HUDEP-2 (cell line): ENCODE results near the gene ABCA2.
"Not testable (repeated sequence)": the region's sequence is repeated elsewhere in the genome, so short reads cannot be mapped to it uniquely, and the experiment has no call there.

Source experiments
- DNase-seq, 76 experiments: peaks; one replicate each; lab custom pipeline; 2025; ENCODE audit not compliant: unreplicated experiment in 76 of 76; lab: John Stamatoyannopoulos, UW

ABCA2 gene

DNA sequence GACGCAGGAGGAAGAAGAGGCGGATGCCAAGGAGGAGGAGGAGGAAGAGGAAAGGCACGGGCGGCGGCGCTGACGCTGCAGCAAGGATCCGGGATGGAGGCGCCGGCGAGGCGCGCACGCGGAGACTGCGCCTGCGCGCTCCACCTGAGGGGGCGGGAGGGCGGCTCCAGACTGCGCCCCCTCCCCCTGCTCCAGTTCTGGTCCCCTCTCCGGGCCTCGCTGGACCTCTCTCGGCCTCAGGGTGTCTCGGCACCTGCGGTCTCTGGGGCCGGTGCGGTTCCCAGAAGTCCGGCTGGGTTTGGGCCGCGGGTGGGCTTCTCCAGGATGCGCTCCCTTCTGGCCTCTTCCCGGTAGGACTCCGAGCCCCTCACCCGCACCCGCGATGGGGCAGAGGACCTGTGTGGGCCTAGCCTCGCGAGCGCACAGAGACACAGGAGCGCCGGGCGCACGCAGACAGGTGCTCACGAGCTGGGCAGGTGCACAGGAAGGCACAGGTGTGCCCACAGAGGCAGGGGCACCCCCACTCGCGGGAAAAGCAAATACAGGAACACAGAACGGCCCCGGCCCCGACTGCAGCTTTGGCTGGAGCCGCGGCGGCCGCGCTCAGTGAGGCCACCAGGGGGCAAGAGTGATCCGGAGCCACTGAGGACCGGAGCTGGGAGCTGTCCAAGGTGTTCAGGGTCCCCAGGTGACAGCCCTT, 18.2 kb upstream of the ABCA2 start, which contains the start of gene NPDC1:
NPDC1 (minus strand) TSS at position 90 of the 700 bp plus-strand sequence. CDS start 188 bp downstream, outside the sequence.
- DNase-seq, result peak in 58 of 76 experiments; percentile 8 to 81 (median 53)

DNA sequence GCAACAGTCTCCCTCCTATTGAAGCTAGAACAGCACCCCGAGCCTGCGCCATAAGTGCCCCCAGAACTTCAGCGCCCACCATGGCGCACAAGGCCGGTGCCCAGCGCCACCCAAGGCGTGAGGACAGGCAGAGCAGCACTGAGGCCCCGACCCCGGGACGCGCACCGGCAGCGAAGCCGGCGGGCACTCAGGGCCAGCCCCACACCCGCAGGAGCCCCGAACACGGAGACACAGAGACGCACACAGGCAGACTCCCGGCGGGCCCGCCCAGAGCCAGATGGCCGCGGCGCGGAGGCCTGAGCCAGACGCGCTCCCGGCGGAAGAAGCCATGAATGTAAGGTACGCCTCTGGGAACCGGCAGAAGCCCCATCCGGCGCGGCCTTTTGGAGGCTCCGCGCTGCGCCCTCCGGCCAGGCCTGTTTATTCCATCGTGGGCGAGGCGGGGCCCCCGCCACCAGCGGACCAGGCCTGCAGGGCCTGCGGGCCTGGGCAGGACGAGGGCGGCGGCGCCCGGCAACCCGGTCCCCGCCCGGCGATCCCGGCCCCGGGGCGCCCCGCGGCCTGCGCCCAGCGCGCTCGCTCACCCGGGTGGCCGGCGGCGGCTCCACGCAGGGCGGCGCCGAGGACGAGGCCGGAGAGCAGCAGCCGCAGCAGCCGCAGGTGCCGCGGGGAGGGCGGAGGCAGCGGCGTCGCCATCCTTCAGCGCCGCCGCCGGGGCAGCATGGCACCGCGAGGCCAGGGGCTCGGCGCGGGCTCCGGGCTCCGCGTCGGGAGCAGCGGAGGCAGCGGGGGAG, 17.5 kb upstream of the ABCA2 start:
- DNase-seq, result no peak

DNA sequence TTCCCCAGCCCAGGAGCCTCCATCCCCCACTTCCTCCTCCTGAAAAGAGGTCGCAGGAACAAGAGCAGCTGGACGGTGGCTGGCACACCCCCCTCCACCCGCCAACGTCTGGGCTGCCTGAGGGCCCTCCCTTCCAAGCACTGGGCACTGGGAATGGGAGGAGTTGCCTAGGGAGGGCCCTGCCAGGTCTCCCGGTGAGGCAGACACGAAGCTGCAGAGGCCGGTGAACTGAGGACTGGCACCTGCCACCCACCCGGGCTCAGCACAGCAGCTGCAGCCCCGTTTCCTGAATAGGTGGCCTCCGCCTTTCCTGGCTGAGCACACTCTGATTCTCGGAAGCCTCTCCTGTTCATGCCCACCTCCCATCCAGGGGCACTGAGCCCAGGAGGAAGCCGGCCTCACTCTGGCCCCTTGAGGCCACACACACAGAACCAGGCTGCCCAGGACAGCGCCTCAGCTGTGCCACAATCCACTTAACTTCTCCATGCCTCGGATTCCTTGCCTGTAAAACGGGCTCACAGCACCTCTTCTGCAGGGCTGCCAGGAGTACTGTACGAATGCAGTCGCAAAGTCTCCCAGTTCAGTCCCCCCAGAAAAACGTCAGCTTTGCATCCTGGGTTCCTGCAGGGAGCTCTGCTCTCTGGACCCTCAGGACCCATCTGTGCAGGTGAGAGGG, 16.6 kb upstream of the ABCA2 start:
- DNase-seq, result no peak

DNA sequence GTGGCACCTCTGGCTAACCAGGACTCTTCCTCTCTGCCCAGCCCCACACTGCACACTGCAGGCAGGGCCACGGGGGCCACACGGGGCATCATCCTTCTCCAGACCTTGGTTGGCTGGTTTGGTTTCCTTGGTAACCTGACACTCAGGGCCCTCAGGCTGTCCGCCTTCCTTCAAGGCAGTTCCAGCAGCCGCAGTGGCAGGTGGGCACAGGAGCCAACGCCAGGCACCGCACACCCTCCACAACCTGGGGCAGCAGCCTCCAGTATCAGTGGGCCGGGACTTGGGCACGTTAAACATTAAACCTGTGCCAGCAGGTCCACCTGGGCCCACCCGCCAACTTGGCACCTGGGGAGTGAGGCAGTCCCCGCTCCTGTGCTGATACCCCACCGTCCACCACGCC, 16.0 kb upstream of the ABCA2 start:
- DNase-seq, result no peak

DNA sequence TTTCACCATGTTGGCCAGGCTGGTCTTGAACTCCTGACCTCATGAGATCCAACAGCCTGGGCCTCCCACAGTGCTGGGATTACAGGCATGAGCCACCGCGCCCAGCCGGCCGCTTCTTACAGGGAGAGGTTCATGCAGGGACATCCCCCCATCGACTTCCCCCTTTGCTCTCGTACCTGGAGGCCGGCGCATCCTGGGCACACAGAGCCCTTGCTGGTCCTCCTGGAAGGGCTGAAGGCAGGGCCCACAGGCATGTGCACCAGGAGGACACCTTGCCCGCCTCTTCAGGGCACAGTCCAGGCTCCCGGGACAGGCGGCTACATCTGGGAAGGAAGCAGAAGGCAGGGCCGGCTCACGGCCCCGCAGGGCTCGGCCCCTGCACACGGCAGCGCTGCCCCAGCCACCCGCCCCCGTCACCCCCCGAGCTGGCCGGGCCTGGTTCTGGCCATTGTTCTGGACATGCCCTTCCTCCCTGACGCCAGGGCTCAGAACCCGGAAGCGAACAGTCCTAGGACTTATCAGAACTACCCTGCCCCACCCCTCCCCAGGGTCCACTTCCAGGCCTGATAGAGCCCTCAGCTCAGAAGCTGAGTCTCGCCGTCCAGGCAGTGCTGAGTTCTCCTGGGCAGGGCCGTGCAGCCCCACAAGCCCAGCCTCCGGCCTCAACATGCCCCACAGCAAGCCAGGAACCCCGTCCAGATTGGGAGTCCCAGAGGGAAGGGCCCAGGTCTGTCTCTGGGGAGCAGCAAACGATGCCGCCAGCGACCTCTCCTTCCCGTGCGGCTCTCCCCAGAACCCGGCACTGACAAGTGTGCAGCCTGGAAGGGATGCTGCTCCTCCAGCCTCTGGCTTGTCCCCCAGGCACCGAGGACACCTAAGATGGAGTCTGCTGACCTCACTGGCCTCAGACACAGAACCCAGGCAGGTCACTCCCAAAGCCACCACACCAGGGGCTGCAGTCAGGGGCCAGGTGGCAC, 15.0 kb upstream of the ABCA2 start:
- DNase-seq, result no peak

DNA sequence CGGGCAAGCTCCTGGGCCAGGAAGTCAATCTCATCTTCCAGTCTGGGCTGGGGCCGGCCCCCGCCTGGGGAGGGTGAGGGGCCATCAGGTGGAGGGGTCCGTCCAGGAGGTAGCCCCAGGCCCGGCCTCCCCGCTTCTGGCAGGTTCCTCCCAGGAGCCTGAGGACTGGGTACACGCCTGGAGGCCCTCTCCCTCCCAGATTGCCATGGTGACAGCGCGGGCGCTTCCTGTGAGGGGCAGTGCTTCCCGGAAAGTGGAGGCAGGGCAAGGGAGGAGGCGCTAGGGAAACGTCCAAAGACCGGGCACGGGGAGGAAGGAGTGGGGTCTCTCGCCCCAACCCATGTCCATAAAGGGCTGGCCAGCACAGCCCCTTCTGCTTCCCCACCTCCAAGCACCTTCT, 13.1 kb upstream of the ABCA2 start:
- no peak for DNase-seq

DNA sequence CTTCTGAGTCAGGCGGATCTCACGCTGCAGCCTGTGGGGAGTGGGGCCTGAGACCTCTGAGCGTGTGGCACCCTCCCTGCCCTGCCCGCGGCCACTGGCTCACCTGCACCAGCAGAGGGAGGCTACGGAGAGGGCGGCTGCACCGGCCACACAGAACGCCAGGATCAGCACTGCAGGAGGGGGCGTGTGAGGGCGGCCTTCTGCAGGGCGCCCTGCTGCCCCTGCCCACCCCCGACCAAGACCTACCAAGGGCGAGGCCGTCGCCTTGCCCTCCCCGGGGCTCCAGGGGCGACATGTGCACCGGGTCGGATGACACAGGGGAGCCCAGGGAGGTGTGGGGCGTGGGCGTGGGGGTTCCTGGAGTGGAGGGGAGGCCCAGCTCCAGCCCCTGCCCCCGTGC, 12.5 kb upstream of the ABCA2 start:
- no peak for DNase-seq

DNA sequence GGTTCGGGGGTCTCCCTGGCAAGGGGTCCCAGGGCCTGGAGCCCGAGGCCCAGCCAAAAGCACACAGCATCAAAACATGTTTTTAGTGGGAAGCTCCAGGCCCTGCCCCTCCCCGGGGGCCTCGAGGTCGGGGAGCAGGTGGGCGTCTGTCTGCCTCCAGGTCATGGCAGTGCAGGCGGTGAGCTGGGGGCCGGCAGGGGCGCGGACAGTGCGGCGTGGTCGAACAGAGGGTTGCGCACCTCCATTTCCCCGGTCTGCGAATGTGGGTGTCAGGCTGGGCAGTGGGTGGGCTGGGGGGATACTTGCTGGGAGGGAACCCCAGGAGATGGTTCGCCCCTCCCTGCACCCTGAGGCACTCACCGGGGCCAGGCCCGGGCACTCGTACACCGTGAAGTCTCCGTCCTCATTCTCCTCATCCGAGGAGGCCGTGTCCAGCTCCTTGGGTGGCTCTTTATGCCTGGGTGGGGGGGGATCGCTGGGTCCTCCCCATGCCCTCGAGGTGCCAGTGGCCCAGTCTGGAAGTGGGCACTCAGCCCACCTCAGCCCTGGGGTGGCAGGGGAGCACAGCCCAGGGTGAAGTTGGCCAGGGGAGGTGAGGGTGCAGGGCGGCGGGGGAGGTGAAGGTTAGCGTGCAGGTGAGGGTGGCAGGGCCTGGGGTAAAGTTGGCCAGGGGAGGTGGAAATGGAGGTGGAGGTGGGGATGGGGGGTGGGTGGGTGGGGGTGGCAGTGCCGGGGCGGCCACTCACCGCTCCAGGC, 11.8 kb upstream of the ABCA2 start:
- no peak for DNase-seq

DNA sequence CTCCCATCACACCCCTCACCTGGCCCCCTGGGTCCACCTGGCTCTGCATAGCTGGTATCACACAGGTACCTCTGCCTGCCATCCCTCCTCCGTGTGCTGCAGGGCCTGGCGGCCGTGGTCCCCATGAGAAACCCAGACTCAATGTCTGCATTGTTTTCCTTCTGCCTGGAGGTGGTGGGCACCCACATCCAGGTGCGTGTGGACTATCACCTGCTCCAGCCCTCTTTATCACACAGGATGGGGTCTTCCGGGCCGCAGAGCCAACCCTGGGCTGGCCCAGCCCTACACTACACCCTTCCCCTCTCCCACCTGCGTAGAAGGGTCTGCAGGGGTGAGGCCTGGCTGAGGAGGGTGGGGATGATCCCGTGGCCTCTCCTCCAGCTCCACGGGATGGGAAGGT, 10.9 kb upstream of the ABCA2 start:
- no peak for DNase-seq

DNA sequence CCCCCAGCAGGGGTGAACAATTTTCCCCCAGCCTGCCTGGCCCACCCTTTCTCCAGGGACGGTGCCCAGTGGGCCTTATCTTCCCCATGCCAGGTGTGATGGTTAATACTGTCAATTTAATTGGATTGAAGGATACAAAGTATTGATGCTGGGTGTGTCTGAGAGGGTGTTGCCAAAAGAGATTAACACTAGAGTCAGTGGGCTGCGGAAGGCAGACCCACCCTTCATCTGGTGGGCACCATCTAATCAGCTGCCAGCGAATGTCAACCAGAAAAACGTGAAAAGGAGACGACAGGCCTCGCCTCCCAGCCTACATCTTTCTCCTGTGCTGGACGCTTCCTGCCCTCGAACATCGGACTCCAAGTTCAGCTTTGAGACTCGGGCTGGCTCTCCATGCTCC, 9.4 kb upstream of the ABCA2 start:
- no peak for DNase-seq

DNA sequence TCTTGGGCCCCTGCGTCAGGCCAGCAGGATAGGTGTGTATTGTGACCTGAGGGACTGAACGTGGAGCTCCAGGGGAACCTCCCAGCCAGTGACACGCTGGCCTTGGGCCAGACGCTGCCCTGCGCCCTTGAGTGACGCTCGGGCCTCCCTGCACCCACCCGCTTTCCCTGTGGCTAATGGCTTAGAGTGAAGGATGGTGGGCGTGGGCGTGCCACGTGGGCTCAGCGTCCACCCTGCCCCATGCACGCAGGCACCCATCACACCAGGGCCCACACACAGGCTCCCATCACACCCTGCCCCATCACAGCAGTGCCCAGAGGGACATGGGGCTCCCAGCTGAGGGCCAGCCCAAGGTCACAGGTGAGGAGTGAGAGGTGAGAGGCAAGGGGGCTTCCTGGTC, 9.0 kb upstream of the ABCA2 start:
- DNase-seq, result no peak

DNA sequence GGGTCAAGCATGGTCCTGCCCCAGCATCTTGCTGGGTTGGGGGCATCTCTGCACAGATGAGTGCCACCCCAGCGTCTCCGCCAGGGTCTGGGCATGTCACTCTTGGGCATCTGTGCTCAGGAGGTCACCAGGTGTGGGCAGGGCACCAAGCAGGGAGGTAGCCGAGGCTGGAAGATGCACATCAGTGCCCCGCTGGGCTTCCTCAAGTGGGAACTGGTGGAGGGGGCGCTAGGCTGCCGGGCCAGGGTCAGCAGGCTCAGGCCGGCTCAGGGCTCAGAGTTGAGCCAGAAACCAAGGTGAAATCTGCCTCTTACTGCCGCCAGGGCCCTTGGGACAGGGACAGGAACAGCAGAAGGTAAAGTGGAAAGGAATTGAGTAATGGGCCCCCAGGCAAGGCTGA, 7.9 kb upstream of the ABCA2 start:
- no peak for DNase-seq

DNA sequence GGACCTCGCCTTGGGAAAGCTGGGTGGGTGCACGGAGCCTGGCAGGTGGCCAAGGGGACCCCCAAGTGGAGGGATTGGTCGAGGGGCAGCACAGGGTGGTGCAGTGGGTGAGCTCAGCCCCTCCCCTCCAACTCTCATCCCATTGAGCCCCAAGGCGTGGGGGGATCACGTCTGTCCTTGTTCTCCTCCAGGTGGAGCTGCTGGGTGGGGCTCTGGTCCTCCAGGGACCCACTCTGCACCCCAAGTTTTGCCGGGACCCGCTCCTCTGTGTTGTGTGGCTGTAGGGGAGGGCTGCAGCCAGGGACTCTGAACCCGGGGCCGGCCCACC, 7.4 kb upstream of the ABCA2 start:
- DNase-seq, result no peak

DNA sequence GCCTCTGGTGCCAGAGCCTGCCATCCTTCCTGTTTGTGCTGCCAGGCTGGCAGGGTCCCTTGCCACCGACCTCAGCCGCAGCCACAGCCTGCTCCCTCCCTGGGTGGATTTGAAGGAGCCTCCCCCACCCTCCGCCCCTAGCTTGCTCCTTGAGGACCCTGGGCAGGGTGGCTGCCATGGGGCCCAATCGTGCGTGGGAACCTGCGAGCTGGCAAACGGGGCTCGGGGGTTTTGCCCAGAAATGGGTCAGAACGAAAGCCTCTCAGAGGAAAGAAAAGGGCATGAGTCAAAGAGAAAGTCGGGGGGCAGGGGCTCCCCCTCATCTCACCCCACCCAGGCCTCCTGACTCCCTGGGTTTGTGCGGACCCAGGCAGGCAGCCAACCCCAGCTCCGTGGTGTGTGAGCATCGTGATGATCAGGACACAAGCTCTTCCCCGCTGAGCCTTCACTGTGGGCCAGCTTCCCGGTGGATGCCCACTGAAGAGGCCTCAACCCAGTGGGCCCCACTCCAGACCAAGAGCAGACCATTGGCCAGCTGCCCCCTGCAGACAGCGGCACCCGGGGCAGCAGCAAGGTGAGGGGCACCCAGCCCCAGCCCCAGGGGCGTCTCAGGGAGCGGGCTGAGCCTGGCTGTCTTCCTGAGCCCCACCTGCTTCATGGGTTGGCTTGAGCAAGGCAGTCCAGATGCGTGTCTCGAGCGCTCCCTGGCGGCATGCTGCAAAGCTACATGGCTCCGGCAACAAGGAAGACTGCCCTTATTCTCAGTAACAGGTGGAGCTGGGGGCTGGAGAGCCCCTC, 6.9 kb upstream of the ABCA2 start:
- DNase-seq, result peak in 71 of 76 experiments; percentile 4 to 80 (median 61)

DNA sequence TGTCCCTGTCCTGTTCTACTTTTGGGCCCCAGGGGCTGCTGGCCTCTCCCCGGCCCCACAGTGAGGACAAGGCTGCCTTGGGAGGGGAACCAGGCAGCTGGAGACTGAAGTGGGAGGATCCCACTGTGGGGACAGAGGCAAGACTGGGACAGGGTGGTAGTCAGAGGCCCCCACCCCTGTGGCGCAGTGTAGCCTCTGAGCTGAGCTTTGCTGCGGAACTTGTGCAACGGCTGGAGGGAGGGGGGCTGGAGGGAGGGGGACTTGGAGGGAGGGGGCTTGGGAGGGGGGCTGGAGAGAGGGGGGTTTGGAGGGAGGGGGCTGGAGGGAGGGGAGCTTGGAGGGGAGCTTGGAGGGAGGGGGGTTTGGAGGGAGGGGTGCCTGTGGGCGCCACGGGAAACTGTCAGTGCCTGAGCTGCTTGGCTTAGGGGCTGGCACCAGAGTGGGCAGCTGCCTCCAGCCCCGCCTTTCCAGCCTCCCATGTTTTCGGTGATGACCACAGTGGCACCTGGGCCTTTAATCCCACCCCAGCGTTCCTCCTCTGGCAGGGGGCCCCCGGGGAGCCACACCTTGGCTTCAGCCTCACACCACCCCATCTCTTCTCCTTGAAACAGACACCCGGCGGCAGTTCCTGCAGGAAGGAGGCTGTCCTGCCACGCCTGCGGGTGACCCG, 6.1 kb upstream of the ABCA2 start:
- no peak for DNase-seq

DNA sequence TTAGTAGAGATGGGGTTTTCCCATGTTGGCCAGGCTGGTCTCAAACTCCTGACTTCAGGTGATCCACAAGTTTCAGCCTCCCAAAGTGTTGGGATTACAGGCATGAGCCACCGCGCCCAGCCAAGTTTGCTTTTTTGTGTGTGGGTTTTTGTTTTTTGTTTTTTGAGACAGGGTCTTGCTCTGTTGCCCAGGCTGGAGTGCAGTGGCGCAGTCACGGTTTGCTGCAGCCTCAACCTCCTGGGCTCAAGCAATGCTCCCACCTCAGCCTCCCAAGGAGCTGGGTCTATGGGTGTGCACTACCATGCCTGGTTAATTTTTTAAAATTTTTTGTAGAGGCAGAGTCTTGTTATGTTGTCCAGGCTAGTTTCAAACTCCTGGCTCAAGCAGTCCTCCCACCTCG, 5.4 kb upstream of the ABCA2 start:
- not testable (repeated sequence) for DNase-seq

DNA sequence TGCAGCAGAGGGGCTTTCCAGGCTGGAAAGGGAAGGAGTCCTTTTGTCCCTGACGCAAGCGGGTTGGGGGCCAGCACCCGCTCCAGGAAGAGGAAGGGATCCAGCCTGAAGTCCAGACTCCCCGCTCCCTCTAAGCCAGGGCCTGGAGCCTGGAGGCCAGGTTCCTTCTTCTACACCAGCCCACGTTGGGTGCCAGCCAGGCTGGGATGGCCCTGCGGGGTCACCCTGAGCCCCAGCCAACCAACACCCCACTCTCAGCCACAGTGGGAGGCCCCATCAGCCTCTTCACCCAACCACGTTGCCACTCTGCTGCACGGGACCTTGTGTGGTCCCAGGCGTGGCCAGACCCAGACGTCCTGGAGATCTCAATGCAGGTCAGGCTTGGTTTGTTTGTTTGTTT, 4.8 kb upstream of the ABCA2 start:
- DNase-seq, result no peak

DNA sequence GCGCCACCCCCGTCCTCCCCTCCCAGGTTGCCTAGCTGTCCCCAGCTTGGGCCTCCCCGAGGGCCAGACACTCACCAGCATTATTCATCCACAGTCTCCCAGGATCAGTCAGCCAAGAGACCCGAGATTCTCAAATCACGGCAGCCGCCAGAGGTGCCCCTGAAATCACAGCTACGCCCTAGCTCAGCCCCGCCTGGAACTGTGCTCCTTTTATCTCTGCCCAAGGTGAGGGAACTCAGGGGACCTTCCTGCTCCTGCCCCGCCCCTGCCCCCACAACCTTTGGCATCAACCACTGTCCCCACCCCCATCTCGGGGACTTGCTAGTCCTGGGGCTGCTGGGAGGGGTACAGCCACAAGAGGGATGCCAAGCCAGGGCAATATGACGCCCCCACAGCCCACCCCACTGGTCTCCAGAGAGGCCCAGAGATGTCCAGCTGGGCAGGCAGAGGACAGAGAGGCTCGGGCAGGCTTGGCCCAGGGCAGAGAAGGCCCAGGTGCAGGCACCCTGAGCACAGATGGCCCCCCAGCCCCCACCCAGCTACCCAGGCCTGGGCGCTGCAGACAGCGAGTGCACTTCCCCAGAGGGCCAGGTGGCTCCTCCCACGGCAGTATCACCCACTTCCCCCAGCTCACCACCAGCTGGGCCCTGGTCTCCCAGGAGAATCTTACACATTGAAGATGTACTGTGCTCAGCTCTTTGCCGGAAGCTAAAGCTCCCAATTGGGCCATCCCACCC, 4.0 kb upstream of the ABCA2 start, which contains the start of gene FUT7:
FUT7 (minus strand) TSS at position 185 of the 737 bp plus-strand sequence; CDS start at position 88, 97 bp downstream.
- no peak for DNase-seq
